Motor neuron (in vitro differentiated cells): ENCODE measurements around the gene CRYBG2. TPM values are rescaled to one million over a fixed set of nuclear protein-coding genes. Genes with fewer than 3 reads are reported as not detected.
"Not testable (repeated sequence)": the region's sequence is repeated elsewhere in the genome, so short reads cannot be mapped to it uniquely, and the experiment has no call there.

ENCODE experiments used
- ATAC-seq, 8 experiments: fragments of 200-7000 bp; cut with Tn5 transposase; replicated peaks in 6 of 8; 2 replicates each; pipeline ENCODE4 v1.8.0; 2021; ENCODE audit warnings: mild to moderate bottlenecking in 8 of 8, moderate library complexity in 8 of 8
- H3K27ac ChIP-seq, 2 donors: fragments of 250-450 bp; sonication (Bioruptor Pico); 2 replicates each; pipeline ENCODE4 v1.9.0; 2021; ENCODE audit warnings: antibody characterized with exemption in 2 of 2, mild to moderate bottlenecking in 2 of 2, moderate library complexity in 1 of 2
- H3K4me1 ChIP-seq, 2 donors: fragments of 250-450 bp; sonication (Bioruptor Pico); replicated peaks in 1 of 2; 2 replicates each; pipeline ENCODE4 v1.6.1; 2021; ENCODE audit warnings: antibody characterized with exemption in 2 of 2, mild to moderate bottlenecking in 2 of 2, moderate library complexity in 1 of 2
- H3K4me3 ChIP-seq, 5 donors: fragments of 250-450 bp; sonication (Bioruptor Pico); 2 replicates each; pipeline ENCODE4 v1.9.0; 2021; ENCODE audit warnings: antibody characterized with exemption in 5 of 5, mild to moderate bottlenecking in 5 of 5, moderate library complexity in 4 of 5
- WGBS, 10 experiments: fragments of 450-650 bp; shearing (Covaris generic); methylation state at CpG; one replicate each; pipeline ENCODE4 v1.0.0; 2022; 5-methylcytosine and 5-hydroxymethylcytosine counted together
- in situ Hi-C, 9 experiments: fragments of 400-800 bp; cut with MboI; loops; one replicate each; pipeline ENCODE4 v1.15.0; 2021; ENCODE audit warnings: low sequenced_read_pairs in 9 of 9, low pct_unique_long_range_greater_than_20kb in 2 of 9; ENCODE audit not compliant: unreplicated experiment in 9 of 9
- total RNA-seq, 8 experiments: library from RNA; unstranded; fragments of 300-600 nt; gene quantifications; 2 replicates each; pipeline versions ENCODE4 v1.2.3 to v1.2.4, GENCODE V29; 2022

CRYBG2 gene
- total RNA-seq, 8 experiments from 2014 or later, result 0.25 to 3.5 (median 2.1) TPM

DNA sequence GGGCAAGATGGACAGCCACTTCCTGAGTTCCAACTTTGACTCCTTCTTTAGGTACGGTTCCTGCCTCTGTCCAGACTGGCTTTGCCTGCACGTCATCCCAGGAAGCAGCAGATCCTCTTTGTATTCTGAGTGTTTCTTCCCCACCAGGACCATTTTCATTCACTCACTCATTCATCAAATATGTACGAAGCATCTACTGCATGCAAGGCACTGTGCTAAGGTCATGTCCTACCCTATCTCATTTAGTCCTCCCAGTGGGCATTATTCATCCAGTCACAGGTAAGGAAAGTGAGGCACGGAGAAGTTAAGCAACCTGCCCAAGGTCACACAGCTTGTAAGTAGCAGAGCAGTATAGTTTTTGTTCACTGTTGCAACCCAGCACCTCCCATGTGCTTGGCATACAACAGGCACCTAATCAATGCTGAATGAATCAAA, 13.9 kb downstream of the CRYBG2 start:
- 47 to 100% (median 84%) methylated on average over 1 to 4 of the region's 4 CpGs; no CpG with 5 or more reads in 3 of the 10 experiments for WGBS, 10 experiments
- in situ Hi-C loops, result no loop called here
- H3K4me1 ChIP-seq, result peaks cover 11 to 15% of the 10 kb centered on the region in 2 donors

DNA sequence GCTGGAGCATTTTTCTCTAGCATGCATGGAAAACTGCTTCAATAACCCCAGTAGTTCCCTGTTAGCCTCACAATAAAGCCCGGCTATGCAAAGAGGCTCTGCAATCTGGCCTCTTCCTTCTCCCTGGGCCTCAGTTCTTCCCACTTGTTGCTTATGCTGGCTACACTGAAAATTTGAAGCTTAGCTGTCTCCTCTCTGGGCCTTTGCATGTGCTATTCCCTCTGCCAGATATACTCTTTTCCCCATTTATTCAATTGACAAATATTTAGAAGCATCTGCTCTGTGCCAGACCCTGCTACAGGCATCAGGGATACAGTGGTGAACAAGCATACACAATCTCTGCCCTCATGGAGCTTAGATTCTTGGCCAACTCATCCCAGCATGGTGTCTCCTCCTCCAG, 15.3 kb downstream of the CRYBG2 start:
- 56 to 100% (median 83%) methylated on average over 1 of the region's 1 CpG; no CpG with 5 or more reads in 4 of the 10 experiments for WGBS, 10 experiments
- peaks cover 11 to 15% of the 10 kb centered on the region in 2 donors for H3K4me1 ChIP-seq
- in situ Hi-C loops, result no loop called here
- no peak for ATAC-seq
- H3K27ac ChIP-seq, result no peak overlapping the region
- no peak overlapping the region for H3K4me3 ChIP-seq

More for the DNA sequence above, 13.9 kb downstream of the CRYBG2 start:
- no peak for ATAC-seq
- Histone ChIP-seq H3K4me3 (no peak overlapping the region), H3K27ac (no peak overlapping the region)

DNA sequence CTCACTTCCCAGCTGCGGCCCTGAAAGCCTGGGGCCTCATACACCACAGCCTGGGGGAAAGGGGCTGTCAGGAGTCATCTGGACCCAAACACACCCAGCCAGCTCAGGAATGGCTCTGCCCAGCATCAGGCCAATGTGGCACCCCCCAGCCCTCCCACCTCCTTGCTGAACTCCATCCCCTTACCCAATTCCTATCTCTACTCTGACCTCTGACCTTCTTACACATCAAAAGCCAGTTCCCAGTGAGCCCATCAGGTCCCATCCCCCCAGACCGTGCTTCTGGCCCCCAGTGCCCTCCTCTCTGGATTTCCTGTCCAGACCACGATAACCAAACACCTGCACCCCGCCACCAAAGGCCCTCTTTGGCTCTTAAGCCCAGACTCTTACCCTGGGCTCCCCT, 16.3 kb downstream of the CRYBG2 start:
- Histone ChIP-seq H3K4me1 (peaks cover 11 to 15% of the 10 kb centered on the region in 2 donors), H3K27ac (no peak overlapping the region), H3K4me3 (no peak overlapping the region)
- in situ Hi-C loops, result no loop called here
- no peak for ATAC-seq
- WGBS, 10 experiments, result 77 to 80% methylated on average over 1 to 4 of the region's 4 CpGs; no CpG with 5 or more reads in 8 of the 10 experiments

DNA sequence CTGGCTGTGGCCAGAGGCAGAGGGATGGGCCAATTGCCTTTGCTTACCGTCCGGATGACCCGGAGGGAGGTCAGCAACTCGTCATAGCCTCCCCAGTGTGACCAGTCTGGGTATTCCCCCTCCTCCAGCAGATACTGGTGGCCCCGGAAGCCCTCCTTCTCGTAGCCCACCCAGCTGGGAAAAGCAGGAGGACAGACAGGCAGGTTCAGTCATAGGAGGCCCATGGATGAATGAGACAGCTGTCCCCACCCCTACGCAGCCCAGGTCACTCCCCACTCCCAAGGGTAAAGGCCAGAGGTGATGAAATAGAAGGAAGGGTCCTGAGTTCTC, 16.8 kb downstream of the CRYBG2 start:
- ATAC-seq, result no peak
- in situ Hi-C loops, result no loop called here
- Histone ChIP-seq H3K27ac (no peak overlapping the region), H3K4me1 (peaks cover 11 to 15% of the 10 kb centered on the region in 2 donors), H3K4me3 (no peak overlapping the region)
- WGBS, 10 experiments, result 76 to 100% (median 96%) methylated on average over 1 to 5 of the region's 7 CpGs; no CpG with 5 or more reads in 6 of the 10 experiments

DNA sequence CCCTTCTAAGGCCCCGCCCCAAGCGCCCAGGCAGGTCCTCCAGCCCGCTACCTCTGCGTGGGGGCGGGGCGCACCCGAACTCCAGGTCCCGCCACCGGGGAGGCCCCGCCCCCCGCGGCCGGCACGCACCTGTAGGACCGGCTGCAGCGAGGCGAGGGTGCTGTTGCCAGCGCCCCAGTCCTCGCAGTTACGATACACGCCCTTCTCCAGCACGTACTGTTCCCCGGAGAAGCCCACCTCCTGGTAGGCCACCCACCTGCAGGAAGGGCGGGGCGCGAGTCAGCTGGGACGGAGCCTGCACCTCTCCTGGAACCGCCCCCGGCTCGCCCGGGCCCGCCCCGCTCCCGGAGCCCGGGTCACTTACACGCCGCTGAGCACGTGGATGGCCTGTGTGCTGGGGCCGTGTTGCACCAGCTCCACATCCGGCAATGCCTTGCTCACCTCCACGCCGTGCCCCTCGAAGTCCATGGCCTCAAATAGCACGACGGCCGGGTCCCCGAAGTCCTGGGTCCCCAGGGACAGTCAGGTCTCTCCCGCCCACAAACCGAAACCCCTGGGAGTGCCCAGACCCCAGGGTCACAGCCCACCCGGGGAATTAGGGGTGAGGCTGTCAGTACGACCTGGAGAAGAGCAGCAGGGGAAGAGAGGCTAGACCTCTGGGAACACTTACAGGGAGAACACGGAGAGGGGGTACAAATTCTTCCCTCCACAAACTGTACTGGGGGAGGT, 17.3 kb downstream of the CRYBG2 start:
- H3K4me3 ChIP-seq, result peak overlapping the region; percentile 42 to 64 (median 49)
- peak; percentile 88 to 93 (median 92) for ATAC-seq
- 36 to 67% (median 62%) methylated on average over 2 to 17 of the region's 52 CpGs; no CpG with 5 or more reads in 5 of the 10 experiments for WGBS, 10 experiments
- in situ Hi-C loops, result no loop called here
- H3K4me1 ChIP-seq, result peaks cover 11 to 15% of the 10 kb centered on the region in 2 donors
- peak overlapping the region in 1 of 2 donors; percentile 15 for H3K27ac ChIP-seq

DNA sequence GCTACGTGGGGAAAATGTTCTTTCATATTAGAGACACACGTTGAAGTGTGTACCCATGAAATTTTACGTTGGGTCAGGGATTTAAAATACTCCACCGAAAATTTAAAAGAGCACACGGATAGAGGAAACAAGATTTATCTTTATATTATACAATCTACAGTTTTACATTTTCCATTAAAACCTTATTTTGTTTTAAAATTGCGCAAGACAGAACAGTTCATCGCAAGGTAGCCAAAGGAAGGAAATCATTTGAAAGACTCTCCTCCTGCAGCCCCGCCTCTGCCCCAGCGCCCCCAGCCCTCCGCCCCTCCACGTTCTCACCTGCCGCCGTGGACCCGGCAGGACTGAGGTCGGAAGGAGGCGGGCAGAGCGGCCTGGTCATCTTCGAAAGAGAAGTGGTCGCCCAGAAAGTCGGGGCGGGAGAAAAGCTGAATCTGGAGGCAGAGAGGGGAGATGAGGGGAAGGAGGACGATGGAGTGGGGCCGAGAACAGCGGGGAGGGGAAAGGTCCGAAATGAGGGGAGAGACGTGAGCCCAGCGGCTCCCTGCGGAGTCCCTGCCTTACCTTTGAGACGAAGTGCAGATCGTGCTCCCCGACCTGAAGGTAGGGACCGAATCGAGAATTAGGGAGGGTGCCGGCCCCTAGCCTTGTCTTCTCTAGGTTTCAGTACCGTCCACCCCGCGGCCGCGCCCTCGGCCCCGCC, 18.0 kb downstream of the CRYBG2 start:
- ATAC-seq, result peak in 4 of 8 experiments; percentile 35 to 88 (median 40)
- 9 to 50% (median 21%) methylated on average over 1 to 28 of the region's 41 CpGs; no CpG with 5 or more reads in 1 of the 10 experiments for WGBS, 10 experiments
- in situ Hi-C loops, result no loop called here
- Histone ChIP-seq H3K4me1 (peaks cover 11 to 15% of the 10 kb centered on the region in 2 donors), H3K4me3 (peak overlapping the region; percentile 42 to 64 (median 49)), H3K27ac (peak overlapping the region in 1 of 2 donors; percentile 15)

DNA sequence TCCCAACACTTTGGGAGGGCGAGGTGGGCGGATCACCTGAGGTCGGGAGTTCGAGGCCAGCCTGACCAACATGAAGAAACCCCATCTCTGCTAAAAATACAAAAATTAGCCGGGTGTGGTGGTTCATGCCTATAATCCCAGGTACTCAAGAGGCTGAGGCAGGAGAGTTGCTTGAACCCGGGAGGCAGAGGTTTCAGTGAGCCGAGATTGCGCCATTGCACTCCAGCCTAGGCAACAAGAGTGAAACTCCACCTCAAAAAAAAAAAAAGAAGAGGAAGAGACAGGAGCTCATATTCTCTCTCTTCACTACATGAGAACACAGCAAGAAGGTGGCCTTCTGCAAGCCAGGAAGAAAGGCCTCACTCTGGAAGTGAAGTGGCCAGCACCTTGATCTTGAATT, 20.6 kb downstream of the CRYBG2 start:
- H3K4me3 ChIP-seq, ATAC-seq, in situ Hi-C loops, H3K27ac ChIP-seq: not testable (repeated sequence)
- 57 to 96% (median 87%) methylated on average over 2 to 8 of the region's 8 CpGs; no CpG with 5 or more reads in 4 of the 10 experiments for WGBS, 10 experiments
- H3K4me1 ChIP-seq, result peaks cover 11 to 15% of the 10 kb centered on the region in 2 donors

DNA sequence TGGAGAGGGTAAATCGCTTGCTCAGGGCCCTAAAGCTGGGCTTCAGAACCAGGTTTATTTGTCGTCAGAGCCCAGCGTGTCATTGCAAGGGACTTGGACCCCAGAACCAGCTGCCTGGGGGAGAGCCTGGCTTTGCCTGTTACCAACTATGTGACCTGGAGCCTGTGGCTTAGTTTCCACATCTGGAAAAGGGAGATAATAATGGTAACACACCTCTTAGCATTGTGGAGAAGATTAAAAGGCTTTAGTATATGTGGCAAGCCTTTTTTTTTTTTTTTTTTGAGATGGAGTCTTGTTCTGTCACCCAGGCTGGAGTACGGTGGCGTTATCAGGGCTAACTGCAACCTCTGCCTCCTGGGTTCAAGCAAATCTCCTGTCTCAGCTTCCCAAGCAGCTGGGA, 23.7 kb downstream of the CRYBG2 start:
- peaks cover under 1 to 1% of the 10 kb centered on the region in 2 donors for H3K4me1 ChIP-seq
- H3K27ac ChIP-seq, result no peak overlapping the region
- no peak overlapping the region for H3K4me3 ChIP-seq
- in situ Hi-C loops, result no loop called here
- 90 to 100% (median 94%) methylated on average over 1 to 5 of the region's 5 CpGs; no CpG with 5 or more reads in 6 of the 10 experiments for WGBS, 10 experiments
- ATAC-seq, result no peak

DNA sequence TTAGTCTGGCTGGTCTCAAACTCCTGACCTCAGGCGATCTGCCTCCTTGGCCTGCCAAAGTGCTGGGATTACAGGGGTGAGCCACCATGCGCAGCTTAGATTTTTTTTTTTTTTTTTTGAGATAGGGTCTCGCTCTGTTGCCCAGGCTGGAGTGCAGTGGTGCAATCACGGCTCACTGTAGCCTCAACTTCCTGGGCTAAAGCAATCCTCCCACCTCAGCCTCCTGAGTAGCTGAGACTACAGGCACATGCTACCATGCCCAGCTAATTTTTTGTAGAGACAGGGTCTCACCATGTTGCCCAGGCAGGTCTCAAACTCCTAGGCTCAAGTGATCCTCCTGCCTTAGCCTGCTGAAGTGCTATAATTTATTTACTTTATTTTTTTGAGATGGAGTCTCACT, 24.6 kb downstream of the CRYBG2 start:
- H3K4me3 ChIP-seq, H3K4me1 ChIP-seq, H3K27ac ChIP-seq, in situ Hi-C loops, ATAC-seq: not testable (repeated sequence)
- 60 to 100% (median 93%) methylated on average over 1 to 4 of the region's 4 CpGs; no CpG with 5 or more reads in 3 of the 10 experiments for WGBS, 10 experiments

DNA sequence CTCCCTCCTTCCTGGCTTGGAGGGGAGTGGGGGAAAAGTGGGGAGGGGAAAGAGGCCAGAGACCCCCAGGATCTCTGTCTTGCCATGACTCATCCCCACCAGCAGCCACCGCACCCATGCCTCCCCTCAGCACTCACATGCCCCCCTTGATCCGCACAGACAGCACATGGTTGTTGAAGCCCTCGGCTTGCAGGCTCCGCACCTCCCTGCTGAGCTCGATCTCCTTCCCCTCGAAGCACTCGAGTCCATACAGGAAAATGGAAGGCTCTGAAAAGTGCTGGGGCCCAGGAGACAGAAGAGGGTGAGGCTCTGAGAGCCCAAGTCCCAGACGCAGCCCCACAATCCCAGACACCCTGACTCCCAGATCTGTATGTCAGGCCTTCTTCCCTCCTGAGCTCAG, 25.3 kb downstream of the CRYBG2 start:
- Histone ChIP-seq H3K27ac (no peak overlapping the region), H3K4me1 (no peaks in the 10 kb centered on the region), H3K4me3 (no peak overlapping the region)
- in situ Hi-C loops, result no loop called here
- 20 to 67% (median 58%) methylated on average over 1 to 7 of the region's 8 CpGs; no CpG with 5 or more reads in 6 of the 10 experiments for WGBS, 10 experiments
- peak in 2 of 8 experiments; percentile 8 to 9 for ATAC-seq

DNA sequence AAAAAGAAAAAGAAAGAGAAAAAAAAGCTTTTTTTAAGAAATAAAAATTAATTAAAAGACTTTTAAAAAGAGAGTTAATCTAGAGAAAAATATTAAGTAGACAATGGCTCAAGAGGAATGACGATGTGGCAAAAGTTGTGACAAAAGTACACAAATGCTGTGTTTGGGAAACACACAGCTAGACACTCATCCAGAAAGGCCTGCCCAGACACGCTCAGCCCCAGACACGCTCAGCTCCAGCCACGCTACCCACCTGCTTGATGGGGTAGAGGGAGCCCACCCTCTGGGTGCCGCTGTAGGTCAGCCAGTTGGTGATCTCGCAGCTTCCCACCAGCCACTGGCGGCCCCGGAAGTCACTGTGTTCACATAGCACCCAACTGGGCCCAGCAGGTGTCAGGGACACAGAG, 26.0 kb downstream of the CRYBG2 start:
- peak in 3 of 8 experiments; percentile 5 to 23 (median 8) for ATAC-seq
- Histone ChIP-seq H3K27ac (no peak overlapping the region), H3K4me1 (no peaks in the 10 kb centered on the region), H3K4me3 (no peak overlapping the region)
- WGBS, 10 experiments, result 40 to 96% (median 85%) methylated on average over 3 to 8 of the region's 8 CpGs; no CpG with 5 or more reads in 3 of the 10 experiments
- in situ Hi-C loops, result no loop called here

DNA sequence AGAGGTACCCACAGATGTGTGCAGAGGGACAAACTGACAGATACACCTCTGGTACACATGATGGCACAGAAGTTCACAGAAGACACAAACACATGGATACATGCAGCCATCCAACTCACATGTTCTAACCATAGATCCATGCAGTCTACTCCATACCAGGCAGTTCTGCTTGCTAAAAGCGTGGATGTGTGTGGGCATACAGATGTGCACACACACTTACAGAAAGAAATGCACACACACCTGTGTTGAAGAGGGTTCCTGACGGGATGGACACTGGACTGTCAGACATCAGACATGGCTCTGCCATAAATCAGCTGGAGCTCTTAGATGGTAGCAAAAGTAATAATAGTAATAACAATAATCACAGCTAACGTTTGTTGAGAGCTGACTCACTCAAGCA, 29.4 kb downstream of the CRYBG2 start:
- 40 to 100% (median 61%) methylated on average over 1 to 3 of the region's 3 CpGs; no CpG with 5 or more reads in 3 of the 10 experiments for WGBS, 10 experiments
- ATAC-seq, result no peak
- in situ Hi-C loops, result no loop called here
- peaks cover 2 to 3% of the 10 kb centered on the region in 2 donors for H3K4me1 ChIP-seq
- no peak overlapping the region for H3K27ac ChIP-seq
- H3K4me3 ChIP-seq, result no peak overlapping the region

DNA sequence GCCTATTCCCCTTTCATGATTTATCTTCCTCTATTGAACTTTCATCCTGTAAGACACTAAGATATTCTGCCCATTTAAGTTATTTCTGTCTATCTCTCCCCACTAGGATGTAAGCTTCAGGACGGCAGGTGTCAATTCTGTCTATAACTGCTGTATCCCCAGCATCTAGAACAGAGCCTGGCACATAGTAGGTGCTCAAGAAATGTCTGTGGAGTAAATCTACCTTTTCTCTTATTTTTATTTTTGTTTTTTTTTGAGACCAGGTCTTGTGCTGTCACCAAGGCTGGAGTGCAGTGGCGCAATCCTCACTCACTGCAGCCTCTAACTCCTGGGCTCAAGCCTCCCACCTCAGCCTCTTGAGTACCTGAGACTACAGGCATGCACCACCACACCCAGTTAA, 30.5 kb downstream of the CRYBG2 start:
- H3K4me1 ChIP-seq, result peaks cover 2 to 3% of the 10 kb centered on the region in 2 donors
- no peak for ATAC-seq
- H3K27ac ChIP-seq, result no peak overlapping the region
- H3K4me3 ChIP-seq, result no peak overlapping the region
- 78 to 100% (median 93%) methylated on average over 1 to 2 of the region's 2 CpGs; no CpG with 5 or more reads in 4 of the 10 experiments for WGBS, 10 experiments
- in situ Hi-C loops, result no loop called here
